PFSK-1 (cell line): ENCODE results near the gene SDHAF2.

Experiments
- FOXP2 ChIP-seq: optimal IDR thresholded peaks from 2 replicates; pipeline ENCODE3; 2011; ENCODE audit warnings: borderline replicate concordance, control low read depth, inconsistent platforms; ENCODE audit not compliant: insufficient read depth; ENCODE audit errors: extremely low read length, extremely low read depth
- POLR2AphosphoS5 ChIP-seq: IDR thresholded peaks from 2 replicates; pipeline ENCODE4 v1.6.1; 2012; ENCODE audit warnings: low read depth, mild to moderate bottlenecking, control low read depth, low read length, moderate library complexity
- SIN3A ChIP-seq: IDR thresholded peaks from 2 replicates; pipeline ENCODE4 v1.6.1; 2012; ENCODE audit warnings: mild to moderate bottlenecking, low read length, moderate library complexity, borderline replicate concordance; ENCODE audit not compliant: insufficient read depth
- TAF1 ChIP-seq: IDR thresholded peaks from 2 replicates; pipeline ENCODE4 v1.6.1; 2012; ENCODE audit warnings: low read length, control low read depth, borderline replicate concordance; ENCODE audit not compliant: insufficient read depth
- TF ChIP-seq, protein P1 (sequence below), 2 experiments: IDR thresholded peaks; 2 replicates each; pipeline versions ENCODE4 v1.6.1 to v1.8.0; 2011 to 2012; ENCODE audit warnings: low read depth in 2 of 2, low read length in 2 of 2, control low read depth in 1 of 2, inconsistent platforms in 1 of 2, mild to moderate bottlenecking in 1 of 2, moderate library complexity in 1 of 2; ENCODE audit not compliant: insufficient read depth in 1 of 2

SDHAF2 gene

GRCh38 chr11:61401173-61401572 is 28.8 kb upstream of the SDHAF2 start:
- no peak for TF ChIP-seq TAF1
- TF ChIP-seq POLR2AphosphoS5, result no peak; the same call in 1 of the 2 replicates
- TF ChIP-seq SIN3A, result no peak
- TF ChIP-seq, protein P1, sequence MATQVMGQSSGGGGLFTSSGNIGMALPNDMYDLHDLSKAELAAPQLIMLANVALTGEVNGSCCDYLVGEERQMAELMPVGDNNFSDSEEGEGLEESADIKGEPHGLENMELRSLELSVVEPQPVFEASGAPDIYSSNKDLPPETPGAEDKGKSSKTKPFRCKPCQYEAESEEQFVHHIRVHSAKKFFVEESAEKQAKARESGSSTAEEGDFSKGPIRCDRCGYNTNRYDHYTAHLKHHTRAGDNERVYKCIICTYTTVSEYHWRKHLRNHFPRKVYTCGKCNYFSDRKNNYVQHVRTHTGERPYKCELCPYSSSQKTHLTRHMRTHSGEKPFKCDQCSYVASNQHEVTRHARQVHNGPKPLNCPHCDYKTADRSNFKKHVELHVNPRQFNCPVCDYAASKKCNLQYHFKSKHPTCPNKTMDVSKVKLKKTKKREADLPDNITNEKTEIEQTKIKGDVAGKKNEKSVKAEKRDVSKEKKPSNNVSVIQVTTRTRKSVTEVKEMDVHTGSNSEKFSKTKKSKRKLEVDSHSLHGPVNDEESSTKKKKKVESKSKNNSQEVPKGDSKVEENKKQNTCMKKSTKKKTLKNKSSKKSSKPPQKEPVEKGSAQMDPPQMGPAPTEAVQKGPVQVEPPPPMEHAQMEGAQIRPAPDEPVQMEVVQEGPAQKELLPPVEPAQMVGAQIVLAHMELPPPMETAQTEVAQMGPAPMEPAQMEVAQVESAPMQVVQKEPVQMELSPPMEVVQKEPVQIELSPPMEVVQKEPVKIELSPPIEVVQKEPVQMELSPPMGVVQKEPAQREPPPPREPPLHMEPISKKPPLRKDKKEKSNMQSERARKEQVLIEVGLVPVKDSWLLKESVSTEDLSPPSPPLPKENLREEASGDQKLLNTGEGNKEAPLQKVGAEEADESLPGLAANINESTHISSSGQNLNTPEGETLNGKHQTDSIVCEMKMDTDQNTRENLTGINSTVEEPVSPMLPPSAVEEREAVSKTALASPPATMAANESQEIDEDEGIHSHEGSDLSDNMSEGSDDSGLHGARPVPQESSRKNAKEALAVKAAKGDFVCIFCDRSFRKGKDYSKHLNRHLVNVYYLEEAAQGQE (IDR thresholded peaks at IDR 0.05; ENCODE audit: insufficient read depth in 1 of 2, low read depth in 2 of 2, low read length in 2 of 2), result no peak
- TF ChIP-seq FOXP2, result no peak

DNA sequence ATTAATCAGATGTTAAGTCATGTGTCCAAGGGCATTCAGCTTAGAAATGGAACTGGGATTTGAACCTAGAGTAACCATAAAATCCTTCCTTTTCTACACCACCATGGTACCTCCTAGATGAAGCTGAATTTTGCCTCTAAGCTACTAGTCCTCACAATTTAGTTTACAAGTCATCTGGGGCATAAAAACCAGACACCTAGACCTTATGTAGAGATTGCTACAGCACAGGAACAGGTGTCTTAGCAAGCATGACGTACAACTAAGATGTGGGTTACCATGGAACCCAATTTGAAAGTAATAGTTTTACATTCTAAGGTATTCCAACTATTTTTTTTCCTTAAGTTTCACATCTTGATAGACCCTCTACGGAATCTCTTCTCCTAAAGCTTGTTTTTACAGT is 28.4 kb upstream of the SDHAF2 start:
- TF ChIP-seq SIN3A (no peak), POLR2AphosphoS5 (peak; percentile 59)

DNA sequence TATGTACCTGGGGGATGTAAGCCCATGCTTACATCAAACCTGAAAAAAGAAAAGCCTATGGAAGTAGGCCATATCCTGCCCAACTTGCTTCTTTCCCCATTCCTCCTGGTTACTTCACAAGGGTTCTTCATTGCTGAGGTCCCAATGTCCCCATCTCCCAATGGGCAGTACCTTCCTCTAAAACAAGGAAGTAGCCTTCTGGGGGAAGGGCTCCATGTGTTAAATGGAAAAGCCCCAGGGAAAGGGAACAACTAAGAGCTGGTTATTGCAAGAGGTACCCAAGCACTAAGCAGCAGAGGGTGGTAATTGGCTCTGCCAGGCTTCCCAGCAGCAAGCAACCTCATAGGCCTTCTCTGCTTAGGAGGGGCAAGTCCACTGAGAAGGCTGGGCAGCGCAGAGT is 26.3 kb upstream of the SDHAF2 start:
- TF ChIP-seq POLR2AphosphoS5 (no peak), TAF1 (no peak), SIN3A (no peak), FOXP2 (no peak)
- TF ChIP-seq, protein P1 (IDR thresholded peaks at IDR 0.05; ENCODE audit: insufficient read depth in 1 of 2, low read depth in 2 of 2, low read length in 2 of 2), result no peak

GRCh38 chr11:61404103-61404502 is 25.8 kb upstream of the SDHAF2 start:
- TF ChIP-seq SIN3A, result no peak
- TF ChIP-seq POLR2AphosphoS5, result no peak
- TF ChIP-seq, protein P1 (IDR thresholded peaks at IDR 0.05; ENCODE audit: insufficient read depth in 1 of 2, low read depth in 2 of 2, low read length in 2 of 2), result no peak
- TF ChIP-seq FOXP2, result no peak
- TF ChIP-seq TAF1, result no peak

- TF ChIP-seq, protein P1 (IDR thresholded peaks at IDR 0.05; ENCODE audit: insufficient read depth in 1 of 2, low read depth in 2 of 2, low read length in 2 of 2), result no peak
- no peak for TF ChIP-seq FOXP2
- TF ChIP-seq TAF1, result no peak
- TF ChIP-seq POLR2AphosphoS5, result no peak
- TF ChIP-seq SIN3A, result no peak
These were observed 25.3 kb upstream of the SDHAF2 start for GRCh38 chr11:61404641-61405040.
